Natural killer cell (primary cell): ENCODE measurements around the gene NBDY. TPM values are rescaled to one million over a fixed set of nuclear protein-coding genes. Genes with fewer than 3 reads are reported as not detected.
A peak's percentile ranks its signal among the peaks of the same experiment; 100 is the strongest.

Source experiments
- ATAC-seq, 3 donors: fragments of 150-1000 bp in 2 of 3; fragments of 200-7000 bp in 1 of 3; cut with Tn5 transposase; 1 replicate in 1 of 3; 2 replicates in 2 of 3; pipeline ENCODE4 v1.10.0; 2021; ENCODE audit warnings: mild to moderate bottlenecking in 2 of 3, moderate library complexity in 2 of 3
- DNase-seq, 2 donors: peaks; one replicate each; pipeline versions ENCODE4 v3.0.0 to v3.0.0-alpha.2; 2013 to 2021; ENCODE audit warnings: mixed read lengths in 1 of 2
- H3K27ac ChIP-seq: one replicate; pipeline ENCODE4 v1.5.1; 2013; ENCODE audit warnings: mild to moderate bottlenecking, low read length
- H3K27me3 ChIP-seq: one replicate; pipeline ENCODE4 v1.6.1; 2013; ENCODE audit warnings: low read length; ENCODE audit not compliant: control insufficient read depth, insufficient read depth
- H3K36me3 ChIP-seq: one replicate; pipeline ENCODE4 v1.6.1; 2013; ENCODE audit warnings: low read length; ENCODE audit not compliant: control insufficient read depth, insufficient read depth
- H3K4me1 ChIP-seq: one replicate; pipeline ENCODE4 v1.6.1; 2013; ENCODE audit warnings: low read length; ENCODE audit not compliant: control insufficient read depth, insufficient read depth
- H3K4me3 ChIP-seq: one replicate; pipeline ENCODE4 v1.5.1; 2013; ENCODE audit warnings: low read length
- H3K9me3 ChIP-seq: one replicate; pipeline ENCODE4 v1.6.1; 2013; ENCODE audit warnings: low read length; ENCODE audit not compliant: control insufficient read depth, insufficient read depth
- H3K27ac Mint-ChIP-seq, 2 donors: one replicate each; pipeline ENCODE4 v1.8.0; 2022; ENCODE audit warnings: mild to moderate bottlenecking in 2 of 2, mixed read lengths in 2 of 2, moderate library complexity in 1 of 2
- H3K27me3 Mint-ChIP-seq, 2 donors: one replicate each; pipeline ENCODE4 v1.8.0; 2022; ENCODE audit warnings: low read depth in 2 of 2, mixed read lengths in 2 of 2
- H3K36me3 Mint-ChIP-seq: one replicate; pipeline ENCODE4 v1.8.0; 2022; ENCODE audit warnings: mixed read lengths
- H3K4me1 Mint-ChIP-seq, 2 donors: one replicate each; pipeline ENCODE4 v1.8.0; 2022; ENCODE audit warnings: mixed read lengths in 2 of 2
- H3K4me3 Mint-ChIP-seq: one replicate; pipeline ENCODE4 v1.8.0; 2022; ENCODE audit warnings: mild to moderate bottlenecking, moderate library complexity, mixed read lengths
- H3K9me3 Mint-ChIP-seq, 2 donors: one replicate each; pipeline ENCODE4 v1.8.0; 2022; ENCODE audit warnings: mixed read lengths in 2 of 2
- WGBS: methylation state at CpG from one replicate; pipeline ENCODE4 v1.1.7; 2013; ENCODE audit warnings: missing lambda C conversion rate; ENCODE audit not compliant: insufficient coverage; 5-methylcytosine and 5-hydroxymethylcytosine counted together
- intact Hi-C: fragments of 100-400 bp; cut with micrococcal nuclease; formaldehyde crosslinking; loops from one replicate; pipeline ENCODE4 v1.14.2; 2022
- total RNA-seq, 4 donors: library from RNA; stranded (reverse); fragments of 120-200 nt in 1 of 4; gene quantifications; one replicate each; pipeline versions ENCODE4 v1.2.3 to v1.2.4, GENCODE V29; 2013 to 2022
- TF ChIP-seq, protein P1 (sequence below): fragments of 200-600 bp; IDR thresholded peaks from one replicate; pipeline ENCODE4 v1.8.0; 2022; ENCODE audit warnings: antibody characterized with exemption

The NBDY gene
- total RNA-seq, 3 donors from 2014 or later (not counting 1 experiment from before 2014, with no cell fraction given): 16.0 to 23.6 (median 16.6) TPM

DNA sequence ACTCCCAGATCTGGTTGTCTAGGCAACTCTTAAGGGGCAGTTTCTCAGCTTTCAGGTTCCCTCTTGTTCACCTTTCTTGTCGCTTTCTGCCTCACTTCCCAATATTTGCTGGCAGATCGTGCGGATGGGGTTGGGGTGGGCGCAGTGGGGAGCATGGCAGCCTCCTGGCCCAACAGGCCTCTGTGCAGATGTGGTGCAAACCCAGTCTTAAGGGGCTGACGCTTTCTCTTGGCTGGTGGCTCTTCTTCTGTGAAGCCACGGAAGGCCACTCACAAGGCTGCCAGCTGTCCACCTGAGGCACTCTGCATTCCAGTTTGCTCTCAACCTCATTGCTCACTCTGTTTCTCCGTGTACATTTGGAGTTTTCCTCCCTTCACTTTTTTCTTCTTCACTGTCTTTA is 61.7 kb downstream of the NBDY start:
- H3K4me3 Mint-ChIP-seq: no peak overlapping the region
- Histone ChIP-seq H3K4me3 (no peak overlapping the region), H3K36me3 (no peaks in the 10 kb centered on the region), H3K9me3 (no peaks in the 10 kb centered on the region), H3K4me1 (peaks cover 16% of the 10 kb centered on the region), H3K27me3 (no peaks in the 10 kb centered on the region), H3K27ac (no peak overlapping the region)
- TF ChIP-seq, protein P1, sequence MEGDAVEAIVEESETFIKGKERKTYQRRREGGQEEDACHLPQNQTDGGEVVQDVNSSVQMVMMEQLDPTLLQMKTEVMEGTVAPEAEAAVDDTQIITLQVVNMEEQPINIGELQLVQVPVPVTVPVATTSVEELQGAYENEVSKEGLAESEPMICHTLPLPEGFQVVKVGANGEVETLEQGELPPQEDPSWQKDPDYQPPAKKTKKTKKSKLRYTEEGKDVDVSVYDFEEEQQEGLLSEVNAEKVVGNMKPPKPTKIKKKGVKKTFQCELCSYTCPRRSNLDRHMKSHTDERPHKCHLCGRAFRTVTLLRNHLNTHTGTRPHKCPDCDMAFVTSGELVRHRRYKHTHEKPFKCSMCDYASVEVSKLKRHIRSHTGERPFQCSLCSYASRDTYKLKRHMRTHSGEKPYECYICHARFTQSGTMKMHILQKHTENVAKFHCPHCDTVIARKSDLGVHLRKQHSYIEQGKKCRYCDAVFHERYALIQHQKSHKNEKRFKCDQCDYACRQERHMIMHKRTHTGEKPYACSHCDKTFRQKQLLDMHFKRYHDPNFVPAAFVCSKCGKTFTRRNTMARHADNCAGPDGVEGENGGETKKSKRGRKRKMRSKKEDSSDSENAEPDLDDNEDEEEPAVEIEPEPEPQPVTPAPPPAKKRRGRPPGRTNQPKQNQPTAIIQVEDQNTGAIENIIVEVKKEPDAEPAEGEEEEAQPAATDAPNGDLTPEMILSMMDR: no peak
- intact Hi-C loops: no loop called here
- 97% methylated on average over 7 of the region's 7 CpGs for WGBS
- H3K27ac Mint-ChIP-seq: peak overlapping the region in 1 of 2 donors; percentile 57
- H3K4me1 Mint-ChIP-seq: peaks cover 8 to 33% of the 10 kb centered on the region in 2 donors
- DNase-seq (no peak), ATAC-seq (no peak)
- H3K27me3 Mint-ChIP-seq: no peaks in the 10 kb centered on the region
- no peaks in the 10 kb centered on the region for H3K9me3 Mint-ChIP-seq
- H3K36me3 Mint-ChIP-seq: no peaks in the 10 kb centered on the region

DNA sequence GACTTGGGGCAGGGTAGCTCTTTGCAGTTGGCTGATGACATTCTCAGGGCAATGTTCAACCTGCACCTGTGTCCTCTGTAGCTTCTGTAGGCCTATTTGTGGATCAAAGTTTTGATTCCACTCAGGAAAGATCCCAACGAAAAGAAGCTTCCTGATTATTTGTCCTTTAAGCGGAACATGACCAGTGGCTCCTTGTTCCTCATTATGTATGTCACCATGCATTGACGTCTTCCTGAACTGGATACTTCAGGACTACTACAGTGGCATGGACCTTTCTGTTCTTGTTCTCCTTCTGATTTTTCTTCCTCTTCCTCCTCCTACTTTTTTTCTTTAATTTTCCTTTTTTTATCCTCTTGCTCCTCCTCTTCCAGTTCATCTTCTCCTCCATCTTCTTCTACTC is 62.4 kb downstream of the NBDY start:
- 83% methylated on average over 3 of the region's 3 CpGs for WGBS
- no peak for ATAC-seq

DNA sequence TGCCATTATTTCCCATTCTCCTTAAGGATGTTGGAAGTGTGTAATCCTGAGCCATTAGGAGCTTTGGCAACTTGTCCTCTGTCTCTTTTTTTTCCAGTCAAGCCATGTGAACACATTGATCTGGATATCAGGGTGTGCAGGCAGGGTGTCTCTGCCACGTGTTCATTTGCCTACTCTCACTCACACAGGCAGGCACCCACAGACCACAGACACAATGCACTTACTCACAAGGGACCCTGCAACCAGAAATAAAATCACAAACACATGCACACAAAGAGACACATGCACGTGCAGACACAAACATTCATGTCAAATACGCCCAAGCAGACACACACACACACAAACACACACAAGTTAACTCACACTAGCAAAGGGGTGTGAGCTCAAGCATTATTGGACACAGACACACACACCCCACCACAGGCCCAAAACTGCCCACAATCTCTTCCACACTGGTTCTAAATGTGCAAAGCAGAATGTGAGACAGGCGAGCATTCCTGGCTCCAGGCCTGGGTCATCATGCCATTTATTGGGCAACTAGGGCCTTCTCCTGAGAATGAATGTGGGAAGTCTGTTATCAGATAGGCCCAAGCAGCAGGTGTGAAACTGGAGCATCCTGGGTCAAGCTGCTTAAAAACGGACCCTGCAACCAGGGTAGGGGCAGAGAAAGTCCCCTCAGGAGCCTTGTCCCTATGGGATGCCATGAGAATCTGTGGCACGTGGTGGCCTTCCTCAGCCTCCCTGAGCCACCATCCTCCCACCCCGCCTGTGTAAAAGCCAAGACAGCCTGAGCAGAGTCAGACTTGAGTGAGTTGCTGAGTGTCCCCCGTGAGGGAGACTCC is 63.4 kb downstream of the NBDY start:
- intact Hi-C loops: no loop called here
- Mint-ChIP-seq H3K27ac (peak overlapping the region; percentile 7 to 57), H3K4me1 (peaks cover 12 to 34% of the 10 kb centered on the region in 2 donors), H3K36me3 (no peaks in the 10 kb centered on the region), H3K4me3 (no peak overlapping the region), H3K9me3 (no peaks in the 10 kb centered on the region), H3K27me3 (no peaks in the 10 kb centered on the region)
- Histone ChIP-seq H3K9me3 (no peaks in the 10 kb centered on the region), H3K27ac (no peak overlapping the region), H3K36me3 (no peaks in the 10 kb centered on the region), H3K4me1 (peaks cover 13% of the 10 kb centered on the region), H3K4me3 (no peak overlapping the region), H3K27me3 (no peaks in the 10 kb centered on the region)
- peak in 2 of 3 donors; percentile 31 to 50 for ATAC-seq
- TF ChIP-seq, protein P1: no peak
- DNase-seq: no peak
- 59% methylated on average over 8 of the region's 8 CpGs for WGBS

More for the DNA sequence above, 62.4 kb downstream of the NBDY start:
- Histone ChIP-seq H3K36me3 (no peaks in the 10 kb centered on the region), H3K4me1 (peaks cover 16% of the 10 kb centered on the region), H3K4me3 (no peak overlapping the region), H3K27me3 (no peaks in the 10 kb centered on the region), H3K9me3 (no peaks in the 10 kb centered on the region), H3K27ac (no peak overlapping the region)
- Mint-ChIP-seq H3K9me3 (no peaks in the 10 kb centered on the region), H3K4me3 (no peak overlapping the region), H3K4me1 (peaks cover 8 to 34% of the 10 kb centered on the region in 2 donors), H3K36me3 (no peaks in the 10 kb centered on the region), H3K27me3 (no peaks in the 10 kb centered on the region), H3K27ac (peak overlapping the region in 1 of 2 donors; percentile 57)
- intact Hi-C loops: no loop called here
- no peak for DNase-seq
- TF ChIP-seq, protein P1: no peak
